HepG2 (cell line): Measurements from ENCODE around the gene RYR2. TPM values are rescaled to one million over a fixed set of nuclear protein-coding genes. Genes with fewer than 3 reads are reported as not detected.

Experiments used
- ATAC-seq: fragments of 200-7000 bp; cut with Tn5 transposase; 3 replicates; pipeline ENCODE4 v1.9.1; 2020; ENCODE audit warnings: mild to moderate bottlenecking, moderate library complexity
- BruUV-seq: library from RNA; stranded (reverse); fragments of 400-500 nt; replicated peaks from 2 replicates; lab custom pipeline; 2021; lab: Mats Ljungman, UMichigan
- CTCF ChIA-PET: fragments of 300-600 bp; formaldehyde crosslinking; extraction: SDS; loops from one replicate; lab custom pipeline; 2021; ENCODE audit warnings: low total read pairs, inconsistent platforms, low intra/inter-chr PET ratio; lab: Yijun Ruan, JAX
- POLR2A ChIA-PET: fragments of 350-600 bp; sonication (Branson Sonifier 250); formaldehyde crosslinking; loops from one replicate; lab custom pipeline; 2020; ENCODE audit warnings: antibody characterized with exemption, inconsistent platforms; lab: Yijun Ruan, JAX
- DNase-seq: peaks from one replicate; pipeline ENCODE4 v3.0.0-alpha.2; 2015; ENCODE audit warnings: low spot score
- FAIRE-seq: peaks from 3 replicates; lab custom pipeline; 2011; peaks lifted over from hg19 to GRCh38; lab: Jason Lieb, UNC
- H2AFZ ChIP-seq: one replicate; pipeline ENCODE4 v1.6.1; 2011; ENCODE audit warnings: low read length, inconsistent platforms
- H3K27ac ChIP-seq: fragments of 300-600 bp; 3 replicates; pipeline ENCODE4 v1.8.0; 2011; ENCODE audit warnings: mixed run types, mild to moderate bottlenecking, mixed read lengths, low read length, inconsistent platforms; ENCODE audit not compliant: insufficient read depth; ENCODE audit errors: extremely low read length
- H3K27me3 ChIP-seq, 2 experiments: fragments of 200-600 bp in 1 of 2; 2 replicates in 1 of 2; 3 replicates in 1 of 2; pipeline versions ENCODE4 v1.6.0 to v1.8.0; 2011; ENCODE audit warnings: low read length in 2 of 2, mild to moderate bottlenecking in 2 of 2, moderate library complexity in 2 of 2, inconsistent platforms in 1 of 2; ENCODE audit not compliant: insufficient read depth in 2 of 2, control insufficient read depth in 1 of 2
- H3K36me3 ChIP-seq, 2 experiments: fragments of 200-600 bp in 1 of 2; replicated peaks in 1 of 2; 2 replicates in 1 of 2; 3 replicates in 1 of 2; pipeline versions ENCODE4 v1.5.1 to v1.8.0; 2011; ENCODE audit warnings: low read length in 2 of 2, inconsistent platforms in 1 of 2; ENCODE audit not compliant: insufficient read depth in 2 of 2, control insufficient read depth in 1 of 2
- H3K4me1 ChIP-seq: 2 replicates; pipeline ENCODE4 v1.5.1; 2012; ENCODE audit warnings: low read length, inconsistent platforms; ENCODE audit not compliant: insufficient read depth
- H3K4me2 ChIP-seq: 2 replicates; pipeline ENCODE4 v1.6.0; 2011; ENCODE audit warnings: low read depth, low read length, inconsistent platforms
- H3K4me3 ChIP-seq, 3 experiments: fragments of 200-600 bp in 1 of 3; sonication (generic), shearing (Covaris generic) in 1 of 3; replicated peaks in 1 of 3; 2 replicates each; pipeline ENCODE4 v1.5.1; 2011 to 2016; ENCODE audit warnings: low read length in 3 of 3, inconsistent platforms in 2 of 3, low read depth in 2 of 3, mild to moderate bottlenecking in 2 of 3, control low read depth in 1 of 3, mixed read lengths in 1 of 3; ENCODE audit not compliant: insufficient read depth in 1 of 3
- H3K79me2 ChIP-seq: one replicate; pipeline ENCODE4 v1.6.1; 2011; ENCODE audit warnings: low read length, inconsistent platforms; ENCODE audit not compliant: insufficient read depth
- H3K9ac ChIP-seq: 2 replicates; pipeline ENCODE4 v1.6.0; 2011; ENCODE audit warnings: mild to moderate bottlenecking, low read depth, low read length, inconsistent platforms; ENCODE audit not compliant: insufficient read depth
- H3K9me3 ChIP-seq: 2 replicates; pipeline ENCODE4 v1.5.1; 2012; ENCODE audit warnings: mild to moderate bottlenecking, low read length
- H4K20me1 ChIP-seq: 2 replicates; pipeline ENCODE4 v1.6.0; 2011; ENCODE audit warnings: inconsistent platforms, mild to moderate bottlenecking, low read length, moderate library complexity; ENCODE audit not compliant: insufficient read depth
- ERF ChIP-seq: IDR thresholded peaks from 2 replicates; pipeline ENCODE4 v1.6.1; 2018; ENCODE audit warnings: missing biosample characterization, missing genetic modification reagents
- FOSL2 ChIP-seq: sonication (generic); formaldehyde crosslinking; IDR thresholded peaks from 2 replicates; pipeline ENCODE4 v1.4.0; 2020; ENCODE audit warnings: missing genetic modification reagents
- MXD4 ChIP-seq: IDR thresholded peaks from 2 replicates; pipeline ENCODE4 v1.6.1; 2016; ENCODE audit warnings: mild to moderate bottlenecking, missing biosample characterization, missing genetic modification reagents
- RBM22 ChIP-seq: fragments of 200-400 bp; formaldehyde crosslinking; optimal IDR thresholded peaks from 2 replicates; pipeline ENCODE3; 2017; ENCODE audit warnings: mild to moderate bottlenecking, low read length, moderate library complexity
- ZBTB21 ChIP-seq: sonication (generic); formaldehyde crosslinking; IDR thresholded peaks from 2 replicates; pipeline ENCODE4 v1.4.0; 2020; ENCODE audit warnings: missing genetic modification reagents
- ZNF564 ChIP-seq: sonication (generic); formaldehyde crosslinking; IDR thresholded peaks from 2 replicates; pipeline ENCODE4 v1.8.1; 2023; ENCODE audit warnings: mild to moderate bottlenecking, missing genetic modification reagents
- ZNF709 ChIP-seq: sonication (generic); formaldehyde crosslinking; IDR thresholded peaks from 2 replicates; pipeline ENCODE4 v1.5.0; 2020; ENCODE audit warnings: mild to moderate bottlenecking, missing genetic modification reagents
- WGBS: methylation state at CpG from one replicate; pipeline ENCODE4 v1.1.6; 2017; ENCODE audit warnings: low lambda C conversion rate; 5-methylcytosine and 5-hydroxymethylcytosine counted together
- in situ Hi-C: cut with HindIII; loops from 2 replicates; pipeline ENCODE4 v1.10.0; 2017; ENCODE audit warnings: low pct_unique_long_range_greater_than_20kb; ENCODE audit not compliant: extremely low pct_ligation_motif_present
- intact Hi-C: fragments of 100-400 bp; cut with micrococcal nuclease; formaldehyde crosslinking; loops from one replicate; pipeline ENCODE4 v1.10.0; 2022; ENCODE audit not compliant: unreplicated experiment
- polyA plus RNA-seq, 8 experiments: library from polyadenylated mRNA; depleted of rRNA in 3 of 8; stranded (reverse) in 7 of 8; unstranded in 1 of 8; fragments of >200 nt; fragmentation: Illumina TruSeq in 4 of 8; extraction: Trizol in 4 of 8; gene quantifications; 2 replicates each; pipeline versions ENCODE4 v1.2.1 to v1.2.3, GENCODE V29; 2011 to 2016; ENCODE audit warnings: low read depth in 4 of 8, missing spikeins in 1 of 8, mixed read lengths in 1 of 8; ENCODE audit not compliant: insufficient read depth in 1 of 8
- total RNA-seq, 5 experiments: library from RNA; depleted of rRNA; stranded (reverse); fragments of >200 nt; fragmentation: Illumina TruSeq; extraction: Trizol; gene quantifications; 2 replicates each; pipeline ENCODE4 v1.2.3, GENCODE V29; 2016; ENCODE audit warnings: low read depth in 1 of 5
- TF ChIP-seq, protein P1 (sequence below): IDR thresholded peaks from 2 replicates; pipeline ENCODE4 v1.6.1; 2016; ENCODE audit warnings: mild to moderate bottlenecking, missing biosample characterization, missing genetic modification reagents
- TF ChIP-seq, protein P2 (sequence below): sonication (generic); formaldehyde crosslinking; IDR thresholded peaks from 2 replicates; pipeline ENCODE4 v1.4.0; 2020; ENCODE audit warnings: low read depth, mild to moderate bottlenecking, missing genetic modification reagents

The RYR2 gene
- total and polyA plus RNA-seq, 2 of the 13 experiments (the other 11 are each of a cell fraction or from before 2014, with no cell fraction given), result not detected

DNA sequence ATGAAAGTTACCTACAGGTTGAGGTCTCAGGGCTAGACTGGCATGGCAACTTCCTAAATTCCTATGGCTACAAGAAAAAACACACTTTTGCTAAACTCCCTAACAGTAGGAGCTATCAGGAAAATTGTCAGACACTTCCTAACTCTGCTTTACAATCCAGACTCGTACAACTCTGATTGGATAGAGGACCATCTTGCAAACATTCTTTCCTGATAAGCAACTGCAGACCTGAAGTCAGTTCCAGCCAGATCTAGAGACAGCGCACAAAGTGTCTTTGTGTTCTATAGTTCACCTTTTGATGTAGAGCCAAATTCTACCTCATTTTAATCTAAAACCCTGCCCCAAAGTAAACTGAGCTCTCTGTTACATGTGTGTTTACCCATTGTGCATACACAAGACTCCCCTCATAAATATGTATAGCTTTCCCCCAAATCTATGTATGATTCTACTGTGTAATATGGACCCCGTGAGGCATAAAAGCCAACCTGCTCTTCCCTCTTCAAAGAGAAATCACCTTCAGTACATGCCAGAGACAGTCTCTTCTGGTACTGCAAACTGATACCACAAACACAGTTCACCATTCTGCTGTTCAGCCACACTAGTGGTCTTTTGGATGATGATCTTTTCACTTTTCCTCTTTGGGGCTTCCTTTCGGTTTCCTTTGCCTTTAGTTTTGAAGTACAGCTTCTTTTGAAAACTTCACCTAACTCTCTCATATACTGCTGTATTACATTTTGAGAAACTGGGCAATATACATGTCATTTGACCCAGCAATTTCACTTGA lies 827.0 kb downstream of the RYR2 start (continued):
- TF ChIP-seq MXD4, result no peak
- no peak for TF ChIP-seq ERF (CRISPR knock-in tag)
- no peak for TF ChIP-seq ZBTB21
- TF ChIP-seq ZNF709 (CRISPR knock-in tag), result no peak
- TF ChIP-seq, protein P1, sequence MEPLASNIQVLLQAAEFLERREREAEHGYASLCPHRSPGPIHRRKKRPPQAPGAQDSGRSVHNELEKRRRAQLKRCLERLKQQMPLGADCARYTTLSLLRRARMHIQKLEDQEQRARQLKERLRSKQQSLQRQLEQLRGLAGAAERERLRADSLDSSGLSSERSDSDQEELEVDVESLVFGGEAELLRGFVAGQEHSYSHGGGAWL, result no peak
- TF ChIP-seq ZNF564, result no peak
- TF ChIP-seq, protein P2, sequence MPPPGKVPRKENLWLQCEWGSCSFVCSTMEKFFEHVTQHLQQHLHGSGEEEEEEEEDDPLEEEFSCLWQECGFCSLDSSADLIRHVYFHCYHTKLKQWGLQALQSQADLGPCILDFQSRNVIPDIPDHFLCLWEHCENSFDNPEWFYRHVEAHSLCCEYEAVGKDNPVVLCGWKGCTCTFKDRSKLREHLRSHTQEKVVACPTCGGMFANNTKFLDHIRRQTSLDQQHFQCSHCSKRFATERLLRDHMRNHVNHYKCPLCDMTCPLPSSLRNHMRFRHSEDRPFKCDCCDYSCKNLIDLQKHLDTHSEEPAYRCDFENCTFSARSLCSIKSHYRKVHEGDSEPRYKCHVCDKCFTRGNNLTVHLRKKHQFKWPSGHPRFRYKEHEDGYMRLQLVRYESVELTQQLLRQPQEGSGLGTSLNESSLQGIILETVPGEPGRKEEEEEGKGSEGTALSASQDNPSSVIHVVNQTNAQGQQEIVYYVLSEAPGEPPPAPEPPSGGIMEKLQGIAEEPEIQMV (CRISPR knock-in tag), result no peak

- Histone ChIP-seq H3K9me3 (no peaks in the 10 kb centered on the region), H3K4me1 (no peaks in the 10 kb centered on the region), H2AFZ (no peak overlapping the region), H4K20me1 (no peaks in the 10 kb centered on the region), H3K36me3 (no peaks in the 10 kb centered on the region), H3K27me3 (no peaks in the 10 kb centered on the region), H3K4me3 (no peak overlapping the region), H3K27ac (no peak overlapping the region), H3K4me2 (no peak overlapping the region), H3K79me2 (no peaks in the 10 kb centered on the region), H3K9ac (no peak overlapping the region)
- FAIRE-seq (no peak), DNase-seq (no peak), ATAC-seq (no peak)
- WGBS, result 4% methylated on average over 4 of the region's 4 CpGs
- CTCF ChIA-PET, result no interaction called here
- TF ChIP-seq FOSL2 (CRISPR knock-in tag) (0 out of 2 replicates have a peak, but pooled peaks have one; percentile 16), RBM22 (no peak)
- POLR2A ChIA-PET, result no interaction called here
- BruUV-seq, result no TSS peak
- in situ Hi-C loops (no loop called here), intact Hi-C loops (no loop called here)
These were observed 831.7 kb downstream of the RYR2 start for GRCh38 chr1:237873487-237874211.
